22Rv1 (cell line): ENCODE results near the gene ERN1.

Source experiments
- H3K27ac ChIP-seq: fragments of 450-650 bp; 2 replicates; pipeline ENCODE4 v1.5.1; 2017
- ZFX ChIP-seq: fragments of 450-650 bp; IDR thresholded peaks from 2 replicates; pipeline ENCODE4 v1.6.1; 2017; ENCODE audit warnings: antibody characterized with exemption, borderline replicate concordance
- TF ChIP-seq, protein P1 (sequence below): fragments of 450-650 bp; IDR thresholded peaks from 2 replicates; pipeline ENCODE4 v1.5.1; 2017; ENCODE audit warnings: mild to moderate bottlenecking

Gene ERN1

DNA sequence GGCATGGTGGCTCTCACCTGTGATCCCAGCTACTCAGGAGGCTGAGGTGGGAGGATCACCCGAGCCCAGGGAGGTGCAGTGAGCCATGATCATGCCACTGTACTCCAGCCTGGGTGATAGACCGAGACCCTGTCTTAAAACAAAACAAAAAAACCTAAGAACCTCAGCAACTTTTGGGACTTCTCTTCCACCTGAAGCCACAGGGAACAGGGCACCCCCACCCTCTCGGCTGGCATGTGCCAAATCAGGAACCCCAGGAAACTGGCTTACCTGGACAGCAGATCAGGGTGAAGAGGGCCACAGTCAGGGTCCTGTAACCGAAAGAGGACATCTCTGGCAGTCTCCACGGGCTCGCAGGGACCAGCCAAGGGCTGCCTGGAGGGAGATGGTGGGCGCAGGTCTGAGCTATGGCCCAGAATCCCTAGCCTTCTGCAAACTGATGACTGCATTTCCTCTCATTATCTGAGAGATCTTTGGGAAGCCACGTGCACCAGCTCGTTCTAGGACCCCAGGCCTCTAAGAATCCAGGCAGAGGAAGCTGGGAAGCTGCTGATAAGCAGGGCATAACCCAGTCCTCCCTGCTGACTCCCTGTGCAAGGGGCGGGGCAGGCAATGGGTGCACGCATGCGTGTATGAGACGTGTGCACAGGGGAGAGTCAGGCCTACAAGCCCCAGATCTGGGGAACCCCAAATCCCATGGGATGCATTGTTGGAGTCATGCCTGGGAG, 123.4 kb downstream of the ERN1 start:
- TF ChIP-seq ZFX = no peak
- TF ChIP-seq, protein P1, sequence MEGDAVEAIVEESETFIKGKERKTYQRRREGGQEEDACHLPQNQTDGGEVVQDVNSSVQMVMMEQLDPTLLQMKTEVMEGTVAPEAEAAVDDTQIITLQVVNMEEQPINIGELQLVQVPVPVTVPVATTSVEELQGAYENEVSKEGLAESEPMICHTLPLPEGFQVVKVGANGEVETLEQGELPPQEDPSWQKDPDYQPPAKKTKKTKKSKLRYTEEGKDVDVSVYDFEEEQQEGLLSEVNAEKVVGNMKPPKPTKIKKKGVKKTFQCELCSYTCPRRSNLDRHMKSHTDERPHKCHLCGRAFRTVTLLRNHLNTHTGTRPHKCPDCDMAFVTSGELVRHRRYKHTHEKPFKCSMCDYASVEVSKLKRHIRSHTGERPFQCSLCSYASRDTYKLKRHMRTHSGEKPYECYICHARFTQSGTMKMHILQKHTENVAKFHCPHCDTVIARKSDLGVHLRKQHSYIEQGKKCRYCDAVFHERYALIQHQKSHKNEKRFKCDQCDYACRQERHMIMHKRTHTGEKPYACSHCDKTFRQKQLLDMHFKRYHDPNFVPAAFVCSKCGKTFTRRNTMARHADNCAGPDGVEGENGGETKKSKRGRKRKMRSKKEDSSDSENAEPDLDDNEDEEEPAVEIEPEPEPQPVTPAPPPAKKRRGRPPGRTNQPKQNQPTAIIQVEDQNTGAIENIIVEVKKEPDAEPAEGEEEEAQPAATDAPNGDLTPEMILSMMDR = no peak
- no peak overlapping the region for H3K27ac ChIP-seq

DNA sequence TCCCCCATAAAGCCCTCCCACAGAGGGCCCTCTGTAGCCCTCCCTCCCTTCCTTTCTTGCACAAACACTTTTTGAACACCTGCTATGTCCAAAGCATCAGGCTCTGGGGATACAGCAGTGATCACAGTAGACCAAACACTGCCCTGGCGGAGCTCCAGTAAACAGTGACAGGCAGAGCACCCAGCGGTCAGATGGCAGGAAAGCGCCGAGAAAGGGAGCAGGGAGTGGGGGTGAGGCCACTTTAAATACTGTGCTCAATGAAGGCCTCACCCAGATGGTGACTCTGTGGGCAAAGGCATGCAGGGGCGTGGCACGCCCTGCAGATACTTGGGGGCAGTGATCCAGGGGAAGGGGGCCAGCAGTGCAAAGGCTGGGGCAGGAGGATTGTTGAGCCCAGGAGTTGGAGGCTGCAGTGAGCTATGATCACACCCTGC, 124.2 kb downstream of the ERN1 start:
- H3K27ac ChIP-seq = no peak overlapping the region
- TF ChIP-seq, protein P1 = no peak
- no peak for TF ChIP-seq ZFX

DNA sequence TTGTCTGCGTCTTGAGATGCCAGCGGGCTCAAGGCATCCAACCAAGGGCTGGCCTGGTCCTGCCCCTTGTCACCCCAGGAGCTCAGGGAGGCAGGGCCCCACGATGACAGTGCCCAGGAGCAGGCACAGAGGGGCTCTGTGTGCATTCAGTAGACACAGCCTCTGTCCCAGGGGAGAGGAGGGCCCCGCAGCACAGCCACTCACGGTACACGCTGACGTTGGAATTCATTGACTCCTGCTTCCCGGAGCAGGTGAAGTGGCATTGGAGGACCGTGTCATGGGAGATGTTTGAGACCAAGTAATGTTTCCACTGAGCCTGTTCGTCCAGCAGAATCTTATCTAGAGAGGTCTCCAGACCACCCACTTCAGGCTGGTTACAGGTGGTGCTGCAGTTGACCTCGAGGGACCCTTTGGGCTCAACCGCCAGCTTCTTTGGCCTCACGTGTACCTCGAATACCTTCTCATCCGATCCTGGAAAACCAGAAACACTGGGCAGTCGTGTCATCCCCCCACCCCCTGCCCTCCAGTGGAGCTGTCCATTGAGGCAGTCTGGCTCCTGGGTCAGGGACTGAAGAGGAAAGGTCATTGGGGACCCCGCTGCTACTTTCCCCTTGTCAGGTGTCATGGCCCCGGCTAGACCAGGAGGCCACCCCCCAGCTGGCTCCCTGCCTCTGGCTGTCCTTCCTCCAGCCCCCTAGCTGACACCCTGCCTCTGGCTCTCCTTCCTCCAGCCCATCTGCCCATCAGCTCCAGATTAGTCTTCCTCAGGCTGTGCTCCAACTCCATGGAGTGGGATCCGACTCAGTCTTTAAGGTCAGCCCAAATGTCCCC, 124.8 kb downstream of the ERN1 start:
- H3K27ac ChIP-seq = no peak overlapping the region
- no peak for TF ChIP-seq ZFX
- TF ChIP-seq, protein P1 = no peak

DNA sequence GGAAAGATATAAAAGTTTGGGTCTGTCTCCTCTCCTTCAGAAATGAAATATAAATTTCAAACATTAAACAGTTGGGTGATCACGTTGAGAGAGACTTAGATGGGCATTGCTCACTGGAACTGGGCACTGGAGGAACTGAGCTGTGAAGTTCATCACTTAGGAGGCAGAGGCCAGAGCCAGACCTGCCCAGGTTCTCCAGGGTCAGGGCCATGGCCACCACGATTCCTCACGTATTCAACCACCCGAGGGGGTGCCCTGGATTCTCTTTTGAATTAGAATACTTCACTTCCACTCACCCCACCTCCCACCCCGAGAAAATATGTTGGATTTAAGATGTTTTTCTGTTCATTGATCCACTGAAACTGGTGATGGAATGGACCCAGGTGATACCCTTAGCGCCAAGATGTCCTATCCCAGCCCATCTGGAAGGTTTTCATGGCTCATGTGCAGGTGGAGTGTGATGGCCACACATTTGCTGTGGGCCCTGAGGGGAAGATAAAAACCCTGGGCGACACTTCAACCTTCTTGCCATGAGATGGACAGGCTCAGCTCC, 125.7 kb downstream of the ERN1 start:
- no peak overlapping the region for H3K27ac ChIP-seq
- no peak for TF ChIP-seq ZFX

DNA sequence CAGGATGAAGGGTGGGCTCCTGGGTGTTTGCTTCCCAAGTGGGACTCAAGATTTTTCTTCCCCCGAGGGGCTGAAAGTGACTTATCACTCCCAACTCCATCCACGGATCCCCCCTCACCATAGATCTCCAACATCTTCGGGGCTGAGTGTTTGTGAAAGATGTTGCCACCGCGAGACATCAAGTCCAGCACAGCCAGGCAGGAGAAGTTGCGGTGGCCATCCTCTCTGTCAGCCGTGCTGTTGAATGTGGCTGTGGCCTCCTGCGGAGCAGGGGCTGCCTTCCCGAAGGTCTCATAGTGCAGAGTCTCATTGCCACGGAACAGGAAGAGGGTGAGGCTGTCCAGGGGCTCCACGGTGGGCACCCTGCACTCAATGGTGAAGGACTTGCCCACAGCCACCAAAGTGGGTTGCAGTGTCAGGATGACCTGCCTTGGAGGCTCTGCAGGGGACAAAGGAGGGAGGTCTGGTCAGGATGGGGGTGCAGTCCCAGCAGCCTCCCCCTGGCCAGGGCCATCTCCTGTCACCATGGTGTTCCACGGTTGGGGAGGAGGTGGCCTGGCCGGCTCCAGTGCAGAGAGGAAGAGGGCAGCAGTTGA, 126.3 kb downstream of the ERN1 start:
- TF ChIP-seq, protein P1 = no peak
- no peak for TF ChIP-seq ZFX
- H3K27ac ChIP-seq = no peak overlapping the region

DNA sequence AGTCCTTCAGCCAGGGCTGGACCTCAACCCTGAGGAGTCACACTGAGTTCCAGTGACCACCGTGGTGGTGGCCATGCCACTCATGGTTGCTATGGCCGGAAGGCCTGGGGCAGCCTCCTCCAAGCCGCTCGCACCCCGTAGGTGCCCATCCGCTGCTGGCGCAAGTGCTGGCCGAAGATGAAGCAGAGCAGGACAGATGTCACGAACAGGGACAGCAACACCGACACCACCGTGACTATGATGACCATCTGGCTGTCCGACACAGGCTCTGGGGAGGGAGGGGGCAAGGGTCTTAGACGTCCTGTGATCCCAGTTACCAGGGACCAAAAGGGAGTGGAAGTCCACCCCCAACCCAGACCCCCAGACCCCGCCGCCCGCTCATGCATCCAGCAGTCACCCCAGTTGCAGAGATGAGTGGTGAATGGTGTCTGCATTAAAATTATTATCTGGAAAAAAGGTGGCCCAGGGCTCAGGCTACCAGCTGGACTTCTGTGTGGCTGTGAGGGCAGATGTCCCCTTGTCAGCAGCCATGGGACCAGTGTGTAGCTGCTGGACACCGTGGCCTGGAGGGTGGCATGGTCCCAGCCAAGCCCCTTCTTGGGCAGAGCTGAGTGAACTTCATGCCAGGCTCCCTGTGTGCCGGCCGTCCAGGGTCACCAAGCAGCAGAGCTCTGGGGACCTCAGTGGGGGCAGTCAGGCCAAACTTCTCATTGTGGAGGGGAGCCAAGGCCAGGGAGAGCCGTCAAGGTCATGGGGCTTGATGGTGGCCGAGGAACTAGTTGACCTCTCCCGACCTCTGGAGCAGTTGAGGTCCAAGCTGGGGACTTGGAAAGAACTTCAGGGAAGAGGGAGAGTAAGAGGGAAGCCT, 127.1 kb downstream of the ERN1 start:
- no peak overlapping the region for H3K27ac ChIP-seq
- TF ChIP-seq, protein P1 = no peak
- TF ChIP-seq ZFX = no peak
